ENCODE measurements around the gene CACNA2D4.

Gene CACNA2D4, protein sequence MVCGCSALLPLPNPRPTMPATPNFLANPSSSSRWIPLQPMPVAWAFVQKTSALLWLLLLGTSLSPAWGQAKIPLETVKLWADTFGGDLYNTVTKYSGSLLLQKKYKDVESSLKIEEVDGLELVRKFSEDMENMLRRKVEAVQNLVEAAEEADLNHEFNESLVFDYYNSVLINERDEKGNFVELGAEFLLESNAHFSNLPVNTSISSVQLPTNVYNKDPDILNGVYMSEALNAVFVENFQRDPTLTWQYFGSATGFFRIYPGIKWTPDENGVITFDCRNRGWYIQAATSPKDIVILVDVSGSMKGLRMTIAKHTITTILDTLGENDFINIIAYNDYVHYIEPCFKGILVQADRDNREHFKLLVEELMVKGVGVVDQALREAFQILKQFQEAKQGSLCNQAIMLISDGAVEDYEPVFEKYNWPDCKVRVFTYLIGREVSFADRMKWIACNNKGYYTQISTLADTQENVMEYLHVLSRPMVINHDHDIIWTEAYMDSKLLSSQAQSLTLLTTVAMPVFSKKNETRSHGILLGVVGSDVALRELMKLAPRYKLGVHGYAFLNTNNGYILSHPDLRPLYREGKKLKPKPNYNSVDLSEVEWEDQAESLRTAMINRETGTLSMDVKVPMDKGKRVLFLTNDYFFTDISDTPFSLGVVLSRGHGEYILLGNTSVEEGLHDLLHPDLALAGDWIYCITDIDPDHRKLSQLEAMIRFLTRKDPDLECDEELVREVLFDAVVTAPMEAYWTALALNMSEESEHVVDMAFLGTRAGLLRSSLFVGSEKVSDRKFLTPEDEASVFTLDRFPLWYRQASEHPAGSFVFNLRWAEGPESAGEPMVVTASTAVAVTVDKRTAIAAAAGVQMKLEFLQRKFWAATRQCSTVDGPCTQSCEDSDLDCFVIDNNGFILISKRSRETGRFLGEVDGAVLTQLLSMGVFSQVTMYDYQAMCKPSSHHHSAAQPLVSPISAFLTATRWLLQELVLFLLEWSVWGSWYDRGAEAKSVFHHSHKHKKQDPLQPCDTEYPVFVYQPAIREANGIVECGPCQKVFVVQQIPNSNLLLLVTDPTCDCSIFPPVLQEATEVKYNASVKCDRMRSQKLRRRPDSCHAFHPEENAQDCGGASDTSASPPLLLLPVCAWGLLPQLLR

DNA sequence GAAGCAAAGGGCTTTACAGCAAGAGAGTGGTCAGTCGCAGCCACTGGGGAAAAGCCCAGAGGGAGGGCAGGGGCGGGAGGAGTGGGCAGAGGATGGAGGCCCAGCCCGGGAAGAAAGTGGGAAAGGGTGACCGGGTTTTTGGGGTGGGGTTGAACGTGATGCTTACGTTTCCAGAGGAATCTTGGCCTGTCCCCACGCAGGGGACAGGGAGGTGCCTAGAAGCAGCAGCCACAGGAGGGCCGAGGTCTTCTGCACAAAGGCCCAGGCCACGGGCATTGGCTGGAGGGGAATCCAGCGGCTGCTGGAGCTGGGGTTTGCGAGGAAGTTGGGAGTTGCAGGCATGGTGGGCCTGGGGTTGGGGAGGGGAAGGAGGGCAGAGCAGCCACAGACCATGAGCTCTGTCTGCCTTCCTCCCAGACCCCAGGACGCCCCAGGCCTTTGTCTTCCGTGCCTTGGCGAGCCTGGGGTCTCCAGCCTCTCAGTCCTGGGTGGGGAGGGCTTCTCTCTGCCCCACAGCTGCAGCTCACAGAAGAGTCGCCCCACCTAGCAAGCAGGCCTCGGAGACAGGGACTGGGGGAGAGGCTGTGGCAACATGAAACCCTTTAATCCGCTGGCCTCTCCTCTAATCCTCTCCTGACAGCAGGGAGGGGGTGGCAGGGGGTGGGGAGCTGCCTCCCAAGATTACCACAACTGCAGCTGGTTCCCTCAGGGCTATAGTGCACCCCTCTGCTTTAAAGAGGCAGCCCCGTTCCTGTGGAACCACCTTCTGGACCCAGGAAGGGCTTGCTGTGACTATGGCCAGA is at the start of gene CACNA2D4:
TSS of gene CACNA2D4 (minus strand) at position 572 of the 803 bp plus-strand sequence. CDS start at position 393, 179 bp downstream.
- no peaks in the 10 kb centered on the region for H3K9me3 ChIP-seq (ENCODE audit: control insufficient read depth in 1 of 2, low read length in 2 of 2)
- H3K27ac ChIP-seq (ENCODE audit: low read length), result peak within 1 kb of the TSS; percentile 43
- H3K4me3 ChIP-seq (ENCODE audit: low read depth in 1 of 2, low read length in 2 of 2), result peak within 1 kb of the TSS; percentile 27 to 36
- no peaks in the 10 kb centered on the region for H3K36me3 ChIP-seq (ENCODE audit: control insufficient read depth in 1 of 2, insufficient read depth in 2 of 2, low read length in 2 of 2)
- H3K27me3 ChIP-seq (ENCODE audit: low read depth, low read length), result no peaks in the 10 kb centered on the region
- H3K4me1 ChIP-seq (ENCODE audit: control insufficient read depth in 1 of 2, insufficient read depth in 2 of 2, low read length in 2 of 2), result peaks cover 0 to 9% of the 10 kb centered on the region in 2 donors

DNA sequence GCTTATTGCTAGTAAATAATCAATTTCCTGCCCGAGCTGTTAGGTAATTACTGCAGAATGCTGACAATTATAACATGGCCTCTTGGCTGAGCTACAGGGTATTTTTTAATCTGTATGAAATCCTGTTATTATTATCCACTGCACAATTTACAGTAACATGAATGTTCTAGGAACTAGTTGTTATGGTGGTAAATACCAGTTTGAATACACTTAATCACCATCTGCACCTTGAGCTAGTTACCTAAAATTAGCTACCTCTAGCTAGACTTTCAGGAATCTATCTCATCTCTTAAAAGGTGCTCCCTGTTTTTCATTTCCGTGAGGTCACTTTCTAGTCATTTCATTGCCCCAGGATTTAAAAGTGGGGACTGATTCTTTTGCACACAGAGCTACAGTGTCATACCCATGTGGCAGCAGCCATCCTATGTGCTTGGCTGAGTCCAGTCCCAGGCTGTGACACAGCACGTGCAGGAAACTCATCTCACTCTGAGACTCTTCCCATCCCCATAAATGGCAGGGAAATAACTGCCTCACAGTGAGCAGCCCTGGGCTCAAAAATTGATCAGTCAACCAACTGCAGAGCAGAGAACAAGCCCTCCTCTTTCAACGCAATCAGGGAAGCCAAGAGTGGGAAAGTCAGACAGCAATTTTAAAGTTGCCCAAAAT is 48.2 kb upstream of the CACNA2D4 start:
- Histone ChIP-seq H3K9me3 (ENCODE audit: control insufficient read depth in 1 of 2, low read length in 2 of 2) (no peaks in the 10 kb centered on the region), H3K36me3 (ENCODE audit: control insufficient read depth in 1 of 2, insufficient read depth in 2 of 2, low read length in 2 of 2) (peaks cover 7 to 23% of the 10 kb centered on the region in 2 donors), H3K27ac (ENCODE audit: low read length) (peak overlapping the region; percentile 88), H3K4me1 (ENCODE audit: control insufficient read depth in 1 of 2, insufficient read depth in 2 of 2, low read length in 2 of 2) (no peaks in the 10 kb centered on the region), H3K27me3 (ENCODE audit: low read depth, low read length) (no peaks in the 10 kb centered on the region), H3K4me3 (ENCODE audit: low read depth in 1 of 2, low read length in 2 of 2) (no peak overlapping the region)

GRCh38 chr12:1965916-1966315 is 47.5 kb upstream of the CACNA2D4 start:
- no peak overlapping the region for H3K4me3 ChIP-seq (ENCODE audit: low read depth in 1 of 2, low read length in 2 of 2)
- H3K4me1 ChIP-seq (ENCODE audit: control insufficient read depth in 1 of 2, insufficient read depth in 2 of 2, low read length in 2 of 2), result no peaks in the 10 kb centered on the region
- H3K36me3 ChIP-seq (ENCODE audit: control insufficient read depth in 1 of 2, insufficient read depth in 2 of 2, low read length in 2 of 2), result peaks cover 9 to 24% of the 10 kb centered on the region in 2 donors
- H3K9me3 ChIP-seq (ENCODE audit: control insufficient read depth in 1 of 2, low read length in 2 of 2), result no peaks in the 10 kb centered on the region
- H3K27me3 ChIP-seq (ENCODE audit: low read depth, low read length), result no peaks in the 10 kb centered on the region
- peak overlapping the region; percentile 88 for H3K27ac ChIP-seq (ENCODE audit: low read length)

DNA sequence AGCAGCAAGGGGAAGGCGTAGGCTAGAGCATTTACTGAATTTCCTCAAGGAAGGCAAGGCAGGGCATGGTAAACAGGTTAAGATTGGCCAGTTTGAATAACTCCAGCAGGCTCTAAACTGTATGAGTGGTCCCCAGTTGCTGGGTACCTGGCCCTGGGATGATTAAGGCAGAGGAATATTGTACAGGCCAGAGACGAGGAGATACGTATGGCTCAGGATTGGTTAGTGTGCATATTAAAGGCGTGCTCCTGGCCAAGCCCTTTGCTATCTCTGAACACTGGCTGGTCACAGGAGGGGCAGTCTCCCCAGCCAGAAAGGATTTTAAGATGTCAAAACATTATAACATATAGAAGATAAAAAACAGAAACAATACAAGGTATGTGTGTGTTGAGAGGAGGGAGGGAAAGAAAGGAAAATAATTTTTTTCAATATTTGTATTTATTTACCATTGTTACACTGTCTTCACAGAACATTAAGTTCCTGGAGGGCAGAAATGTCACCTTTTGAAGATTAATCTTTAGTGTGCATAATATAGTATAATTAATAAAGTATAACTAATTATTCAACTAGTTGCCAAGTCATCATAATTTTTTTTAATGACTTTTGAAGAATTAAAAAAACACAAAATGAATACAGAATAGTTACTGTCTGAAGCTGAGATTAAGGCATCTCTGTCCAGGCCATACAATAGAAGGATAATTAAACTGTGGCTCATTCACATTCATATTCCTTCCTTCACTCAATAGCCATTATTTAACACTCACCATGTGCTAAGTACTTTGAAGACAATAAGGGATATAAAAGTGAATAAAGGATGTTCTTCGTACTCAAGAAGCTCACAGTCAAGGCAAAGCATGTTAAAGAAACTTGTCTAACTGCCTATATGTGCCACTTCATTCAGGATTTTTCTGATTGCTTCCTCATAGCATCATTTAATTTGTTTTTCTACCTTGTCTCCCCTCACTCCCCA is 43.9 kb upstream of the CACNA2D4 start:
- peaks cover 16 to 28% of the 10 kb centered on the region in 2 donors for H3K36me3 ChIP-seq (ENCODE audit: control insufficient read depth in 1 of 2, insufficient read depth in 2 of 2, low read length in 2 of 2)
- no peaks in the 10 kb centered on the region for H3K4me1 ChIP-seq (ENCODE audit: control insufficient read depth in 1 of 2, insufficient read depth in 2 of 2, low read length in 2 of 2)
- H3K4me3 ChIP-seq (ENCODE audit: low read depth in 1 of 2, low read length in 2 of 2), result no peak overlapping the region
- H3K9me3 ChIP-seq (ENCODE audit: control insufficient read depth in 1 of 2, low read length in 2 of 2), result no peaks in the 10 kb centered on the region
- H3K27ac ChIP-seq (ENCODE audit: low read length), result peak overlapping the region; percentile 54
- no peaks in the 10 kb centered on the region for H3K27me3 ChIP-seq (ENCODE audit: low read depth, low read length)

DNA sequence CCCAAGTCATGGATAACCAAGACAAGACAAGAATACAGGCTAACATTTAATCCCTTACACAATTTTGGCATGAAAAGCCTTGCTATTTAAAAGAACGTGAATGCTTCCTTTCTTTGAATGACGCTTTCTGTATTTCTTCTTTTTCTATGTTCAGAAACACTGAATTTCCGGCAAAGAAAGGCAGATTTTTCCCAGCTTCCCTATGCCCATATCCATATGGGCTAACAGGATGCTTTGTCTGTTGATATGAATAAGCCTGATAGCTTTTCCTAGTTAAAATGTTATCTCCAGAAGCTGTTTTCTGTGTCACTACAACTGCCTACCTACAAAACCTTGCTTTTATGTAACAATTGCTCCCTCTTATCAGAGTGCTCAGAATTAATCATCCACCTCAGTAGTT is 38.3 kb upstream of the CACNA2D4 start:
- Histone ChIP-seq H3K4me3 (ENCODE audit: low read depth in 1 of 2, low read length in 2 of 2) (no peak overlapping the region), H3K36me3 (ENCODE audit: control insufficient read depth in 1 of 2, insufficient read depth in 2 of 2, low read length in 2 of 2) (peaks cover 19 to 23% of the 10 kb centered on the region in 2 donors), H3K27ac (ENCODE audit: low read length) (no peak overlapping the region), H3K9me3 (ENCODE audit: control insufficient read depth in 1 of 2, low read length in 2 of 2) (no peaks in the 10 kb centered on the region), H3K4me1 (ENCODE audit: control insufficient read depth in 1 of 2, insufficient read depth in 2 of 2, low read length in 2 of 2) (no peaks in the 10 kb centered on the region), H3K27me3 (ENCODE audit: low read depth, low read length) (no peaks in the 10 kb centered on the region)

- peak overlapping the region; percentile 76 for H3K27ac ChIP-seq (ENCODE audit: low read length)
- no peaks in the 10 kb centered on the region for H3K27me3 ChIP-seq (ENCODE audit: low read depth, low read length)
- no peaks in the 10 kb centered on the region for H3K9me3 ChIP-seq (ENCODE audit: control insufficient read depth in 1 of 2, low read length in 2 of 2)
- H3K4me1 ChIP-seq (ENCODE audit: control insufficient read depth in 1 of 2, insufficient read depth in 2 of 2, low read length in 2 of 2), result peaks cover 14 to 17% of the 10 kb centered on the region in 2 donors
- peaks cover 27 to 43% of the 10 kb centered on the region in 2 donors for H3K36me3 ChIP-seq (ENCODE audit: control insufficient read depth in 1 of 2, insufficient read depth in 2 of 2, low read length in 2 of 2)
- peak overlapping the region in 1 of 2 donors; percentile 9 for H3K4me3 ChIP-seq (ENCODE audit: low read depth in 1 of 2, low read length in 2 of 2)
Observed at GRCh38 chr12:1949771-1950470, 31.5 kb upstream of the CACNA2D4 start.

GRCh38 chr12:1948883-1949282 is 30.4 kb upstream of the CACNA2D4 start:
- Histone ChIP-seq H3K27ac (ENCODE audit: low read length) (peak overlapping the region; percentile 76), H3K27me3 (ENCODE audit: low read depth, low read length) (no peaks in the 10 kb centered on the region), H3K9me3 (ENCODE audit: control insufficient read depth in 1 of 2, low read length in 2 of 2) (no peaks in the 10 kb centered on the region), H3K4me3 (ENCODE audit: low read depth in 1 of 2, low read length in 2 of 2) (peak overlapping the region in 1 of 2 donors; percentile 9), H3K4me1 (ENCODE audit: control insufficient read depth in 1 of 2, insufficient read depth in 2 of 2, low read length in 2 of 2) (peaks cover 14 to 17% of the 10 kb centered on the region in 2 donors), H3K36me3 (ENCODE audit: control insufficient read depth in 1 of 2, insufficient read depth in 2 of 2, low read length in 2 of 2) (peaks cover 27 to 43% of the 10 kb centered on the region in 2 donors)

DNA sequence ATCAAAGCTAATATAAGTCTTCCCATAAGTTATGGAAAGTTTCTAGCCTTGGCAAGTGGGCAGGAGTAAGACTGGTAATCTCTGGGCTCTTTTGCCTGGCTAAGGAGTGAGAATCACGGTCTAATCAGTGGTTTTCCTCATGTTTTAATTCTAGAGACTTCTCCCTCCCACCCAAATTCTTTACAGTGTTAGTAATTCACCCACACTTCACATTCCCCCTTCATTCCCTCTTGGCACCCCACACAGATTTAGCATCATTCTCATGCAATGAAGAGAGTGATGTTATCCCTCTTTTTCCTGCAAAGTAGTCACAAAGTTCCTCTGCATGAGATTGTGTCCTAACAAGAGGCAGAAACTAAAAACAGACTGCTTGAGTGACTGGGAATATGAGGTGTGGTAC is 28.6 kb upstream of the CACNA2D4 start:
- H3K27ac ChIP-seq (ENCODE audit: low read length), result peak overlapping the region; percentile 76
- H3K36me3 ChIP-seq (ENCODE audit: control insufficient read depth in 1 of 2, insufficient read depth in 2 of 2, low read length in 2 of 2), result peaks cover 16 to 32% of the 10 kb centered on the region in 2 donors

DNA sequence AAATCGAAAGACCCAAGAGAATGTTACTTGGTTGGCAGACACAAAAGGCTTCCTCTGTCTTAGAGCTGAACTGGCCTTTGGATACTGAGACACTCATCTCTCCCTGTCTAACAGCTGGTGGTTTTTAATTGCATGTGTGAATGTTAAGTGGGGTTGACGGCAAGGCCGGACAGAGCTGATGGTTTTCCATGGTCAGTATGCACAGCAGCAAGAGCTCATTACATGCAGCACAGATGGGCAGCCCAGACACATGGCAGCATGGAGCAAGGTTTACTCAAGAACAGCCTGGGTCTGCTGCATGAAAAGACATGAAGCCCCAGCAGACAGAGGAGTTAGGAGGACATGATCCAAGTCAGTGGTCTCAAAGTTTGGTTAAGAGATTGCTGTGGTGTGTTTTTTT is 27.8 kb upstream of the CACNA2D4 start:
- Histone ChIP-seq H3K4me3 (ENCODE audit: low read depth in 1 of 2, low read length in 2 of 2) (no peak overlapping the region), H3K27me3 (ENCODE audit: low read depth, low read length) (no peaks in the 10 kb centered on the region), H3K27ac (ENCODE audit: low read length) (peak overlapping the region; percentile 4), H3K36me3 (ENCODE audit: control insufficient read depth in 1 of 2, insufficient read depth in 2 of 2, low read length in 2 of 2) (peaks cover 14 to 25% of the 10 kb centered on the region in 2 donors), H3K9me3 (ENCODE audit: control insufficient read depth in 1 of 2, low read length in 2 of 2) (no peaks in the 10 kb centered on the region), H3K4me1 (ENCODE audit: control insufficient read depth in 1 of 2, insufficient read depth in 2 of 2, low read length in 2 of 2) (peaks cover 14 to 17% of the 10 kb centered on the region in 2 donors)

More for the DNA sequence above, 28.6 kb upstream of the CACNA2D4 start:
- H3K9me3 ChIP-seq (ENCODE audit: control insufficient read depth in 1 of 2, low read length in 2 of 2), result no peaks in the 10 kb centered on the region
- peaks cover 14 to 17% of the 10 kb centered on the region in 2 donors for H3K4me1 ChIP-seq (ENCODE audit: control insufficient read depth in 1 of 2, insufficient read depth in 2 of 2, low read length in 2 of 2)
- no peak overlapping the region for H3K4me3 ChIP-seq (ENCODE audit: low read depth in 1 of 2, low read length in 2 of 2)
- H3K27me3 ChIP-seq (ENCODE audit: low read depth, low read length), result no peaks in the 10 kb centered on the region
